Fibroblast of the conjunctiva (primary cell): ENCODE results near the gene KPNA3.
"Not testable (repeated sequence)": the region's sequence is repeated elsewhere in the genome, so short reads cannot be mapped to it uniquely, and the experiment has no call there.

ENCODE experiments used
- DNase-seq: peaks from one replicate; pipeline ENCODE4 v3.0.0-alpha.2; 2010; ENCODE audit warnings: low read depth

Gene KPNA3

GRCh38 chr13:49749848-49750247 is 42.6 kb downstream of the KPNA3 start:
- DNase-seq: no peak

GRCh38 chr13:49746111-49746510 is 46.4 kb downstream of the KPNA3 start:
- no peak for DNase-seq

GRCh38 chr13:49740870-49741269 is 51.6 kb downstream of the KPNA3 start:
- DNase-seq: no peak

- DNase-seq: no peak
Measured at GRCh38 chr13:49739498-49740187, 52.8 kb downstream of the KPNA3 start.

- DNase-seq: no peak
Measured at GRCh38 chr13:49733181-49733951, 59.1 kb downstream of the KPNA3 start.

- DNase-seq: peak; percentile 36
Measured at GRCh38 chr13:49731766-49732165, 60.7 kb downstream of the KPNA3 start.

GRCh38 chr13:49716615-49717014 is 75.9 kb downstream of the KPNA3 start:
- DNase-seq: no peak

- DNase-seq: no peak
Measured at GRCh38 chr13:49714757-49715156, 77.7 kb downstream of the KPNA3 start.

GRCh38 chr13:49711218-49711863 is 81.1 kb downstream of the KPNA3 start:
- DNase-seq: peak; percentile 55

- DNase-seq: not testable (repeated sequence)
Measured at GRCh38 chr13:49704264-49704663, 88.2 kb downstream of the KPNA3 start.

- DNase-seq: no peak
Measured at GRCh38 chr13:49701491-49701890, 91.0 kb downstream of the KPNA3 start.

- no peak for DNase-seq
Measured at GRCh38 chr13:49697468-49697867, 95.0 kb downstream of the KPNA3 start.

GRCh38 chr13:49694446-49694845 is 98.0 kb downstream of the KPNA3 start:
- DNase-seq: no peak

GRCh38 chr13:49693877-49694276 is 98.6 kb downstream of the KPNA3 start:
- DNase-seq: no peak

GRCh38 chr13:49693191-49693733 is 99.2 kb downstream of the KPNA3 start:
- DNase-seq: no peak

- peak; percentile 76 for DNase-seq
Measured at GRCh38 chr13:49690995-49691784, 101.3 kb downstream of the KPNA3 start, which contains the start of gene EBPL. EBPL (minus strand) TSS chr13:49691486; CDS start chr13:49691424, 62 bp downstream.

- DNase-seq: no peak
Measured at GRCh38 chr13:49690133-49690994, 102.1 kb downstream of the KPNA3 start.

- no peak for DNase-seq
Measured at GRCh38 chr13:49683489-49683888, 109.0 kb downstream of the KPNA3 start.

GRCh38 chr13:49681842-49682435 is 110.5 kb downstream of the KPNA3 start:
- no peak for DNase-seq

GRCh38 chr13:49679246-49679645 is 113.2 kb downstream of the KPNA3 start:
- peak; percentile 34 for DNase-seq
